HG03045 (cell line): ENCODE data around the gene C12orf57.

ENCODE experiments used
- ATAC-seq: cut with Tn5 transposase; IDR thresholded peaks from one replicate; pipeline ENCODE4 v1.9.1; 2021; ENCODE audit warnings: mild to moderate bottlenecking, moderate library complexity; ENCODE audit not compliant: unreplicated experiment

Gene C12orf57

GRCh38 chr12:6963016-6963731 is 19.4 kb downstream of the C12orf57 start:
- ATAC-seq: no peak

DNA sequence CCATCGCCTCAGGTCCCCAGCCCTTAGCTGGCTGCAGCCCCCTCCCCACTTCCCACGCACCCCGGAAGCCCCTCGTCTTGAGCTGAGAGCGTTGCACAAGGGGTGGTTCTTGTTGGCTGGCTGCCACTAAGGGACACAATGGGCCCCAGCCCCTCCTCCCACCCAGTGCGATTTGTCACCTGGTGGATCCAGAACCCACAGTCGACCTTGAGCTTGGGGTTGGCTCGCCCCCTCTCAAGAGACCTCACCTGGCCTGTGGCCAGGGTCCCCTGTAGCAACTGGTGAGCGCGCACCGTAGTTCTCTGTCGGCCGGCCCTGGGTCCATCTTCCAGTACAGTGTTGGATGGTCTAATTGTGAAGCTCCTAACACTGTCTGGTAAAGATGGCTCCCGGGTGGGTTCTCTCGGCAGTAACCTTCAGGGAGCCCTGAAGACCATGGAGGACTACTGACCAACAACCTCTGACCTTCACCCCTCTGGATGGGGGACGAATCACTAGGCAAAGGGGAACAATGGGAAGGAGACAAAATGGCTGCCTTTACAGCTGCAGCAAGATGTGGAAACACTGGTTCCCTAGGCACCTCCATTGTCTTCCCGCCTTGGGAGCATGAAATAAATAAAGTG is 20.1 kb downstream of the C12orf57 start:
- no peak for ATAC-seq

GRCh38 chr12:6964605-6965025 is 20.8 kb downstream of the C12orf57 start:
- ATAC-seq: no peak

- ATAC-seq: peak; percentile 40
These were observed 21.3 kb downstream of the C12orf57 start for GRCh38 chr12:6965026-6965661.

GRCh38 chr12:6965714-6966113 is 21.9 kb downstream of the C12orf57 start:
- no peak for ATAC-seq

DNA sequence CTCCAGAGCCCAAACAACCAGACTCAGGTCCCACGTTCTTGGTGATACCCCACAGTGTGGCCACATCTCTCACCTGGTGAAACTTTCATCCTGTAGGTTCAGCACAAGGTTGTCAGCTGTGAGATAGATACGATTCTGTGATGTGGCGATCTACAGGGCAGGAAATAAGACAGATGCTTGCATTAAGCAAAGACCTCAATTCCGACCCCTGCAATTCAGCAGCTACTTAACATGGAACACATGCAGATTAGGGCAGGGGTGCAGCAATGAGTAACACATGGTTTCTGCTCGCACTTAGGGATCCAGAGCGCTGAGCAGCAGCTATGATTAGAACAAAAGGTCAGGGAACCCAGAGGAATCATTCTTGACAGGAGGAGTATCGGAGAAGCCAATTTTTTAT is 22.5 kb downstream of the C12orf57 start:
- no peak for ATAC-seq

DNA sequence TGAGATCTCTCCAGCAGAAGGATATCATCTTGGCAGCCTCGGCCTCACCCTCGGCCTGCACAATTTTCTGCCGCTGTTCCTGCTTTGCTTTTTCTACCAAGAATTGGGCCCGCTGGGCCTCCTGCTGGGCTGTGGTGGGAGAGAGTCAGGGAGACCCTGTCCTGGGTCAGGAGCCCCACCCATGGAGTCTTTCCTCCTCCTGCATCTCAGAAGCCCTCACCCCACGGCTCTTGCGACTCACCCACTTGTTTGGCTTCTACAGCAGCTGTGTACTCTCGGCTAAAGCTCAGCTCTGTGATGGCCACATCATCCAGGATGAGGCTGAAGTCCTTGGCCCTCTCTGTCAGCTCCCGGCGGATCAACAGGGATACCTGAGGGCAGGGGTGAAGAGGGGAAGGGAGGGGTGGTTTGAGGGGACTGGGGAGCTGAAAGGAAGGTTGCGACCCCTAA is 23.9 kb downstream of the C12orf57 start:
- ATAC-seq: no peak

- no peak for ATAC-seq
These were observed 24.6 kb downstream of the C12orf57 start for GRCh38 chr12:6968426-6968825.

DNA sequence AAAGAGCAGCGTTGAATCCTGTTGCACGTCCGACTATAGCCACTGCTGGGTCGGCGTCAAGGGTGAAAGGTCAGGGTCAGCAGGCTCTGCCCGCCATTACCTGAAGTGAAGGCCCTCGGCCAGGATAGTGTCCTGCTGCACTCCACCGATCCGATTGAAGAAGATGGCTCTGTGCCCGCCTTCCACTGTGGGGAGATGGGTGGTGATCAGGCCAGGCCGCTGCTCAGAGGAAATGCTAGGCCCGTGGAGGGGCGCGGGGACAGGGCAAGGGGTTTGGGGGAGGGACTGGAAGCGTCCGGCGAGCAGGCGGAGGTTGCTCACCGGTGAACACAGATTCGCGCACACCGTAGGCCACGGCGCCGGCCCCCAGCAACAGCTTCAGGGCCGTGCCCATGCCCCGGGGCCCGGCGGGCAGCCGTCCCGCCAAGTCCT is 26.3 kb downstream of the C12orf57 start:
- no peak for ATAC-seq

DNA sequence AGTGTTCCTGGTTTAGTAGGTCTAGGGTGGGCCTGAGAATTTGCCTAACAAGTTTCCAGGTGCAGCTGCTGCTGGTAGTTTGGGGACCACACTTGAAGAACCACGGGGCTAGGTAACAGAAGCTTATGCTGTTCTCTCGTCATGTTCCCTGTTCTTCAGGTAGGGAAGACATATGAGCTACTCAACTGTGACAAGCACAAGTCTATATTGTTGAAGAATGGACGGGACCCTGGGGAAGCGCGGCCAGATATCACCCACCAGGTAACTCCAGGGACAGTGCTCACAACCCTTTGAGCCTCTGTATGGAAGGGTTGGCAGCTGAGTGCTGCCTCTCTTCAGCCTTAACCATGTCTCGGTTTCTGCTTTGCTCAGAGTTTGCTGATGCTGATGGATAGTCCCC is 30.4 kb downstream of the C12orf57 start:
- no peak for ATAC-seq

GRCh38 chr12:6975297-6976032 is 31.6 kb downstream of the C12orf57 start:
- no peak for ATAC-seq

- no peak for ATAC-seq
These were observed 33.8 kb downstream of the C12orf57 start for GRCh38 chr12:6977653-6978052.

DNA sequence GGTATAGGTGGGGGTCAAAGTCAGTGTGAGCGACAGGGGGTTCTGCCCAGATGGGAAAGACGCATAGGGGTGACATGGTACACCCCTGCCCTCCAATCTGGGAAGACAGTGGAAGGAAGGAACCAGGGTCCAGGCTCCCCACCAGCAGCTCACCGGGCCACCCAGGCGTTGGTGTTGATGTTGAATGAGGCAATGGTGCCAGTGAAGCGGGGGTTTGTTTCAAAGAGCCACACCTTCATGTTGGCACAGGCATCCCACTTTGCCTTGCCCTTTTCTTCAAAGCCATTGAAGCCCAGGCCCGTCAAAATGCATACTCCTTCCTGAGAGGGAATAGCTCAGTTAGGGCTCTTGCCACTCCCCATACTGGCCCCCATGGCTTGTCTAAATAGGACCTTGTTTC is 34.4 kb downstream of the C12orf57 start:
- ATAC-seq: no peak

DNA sequence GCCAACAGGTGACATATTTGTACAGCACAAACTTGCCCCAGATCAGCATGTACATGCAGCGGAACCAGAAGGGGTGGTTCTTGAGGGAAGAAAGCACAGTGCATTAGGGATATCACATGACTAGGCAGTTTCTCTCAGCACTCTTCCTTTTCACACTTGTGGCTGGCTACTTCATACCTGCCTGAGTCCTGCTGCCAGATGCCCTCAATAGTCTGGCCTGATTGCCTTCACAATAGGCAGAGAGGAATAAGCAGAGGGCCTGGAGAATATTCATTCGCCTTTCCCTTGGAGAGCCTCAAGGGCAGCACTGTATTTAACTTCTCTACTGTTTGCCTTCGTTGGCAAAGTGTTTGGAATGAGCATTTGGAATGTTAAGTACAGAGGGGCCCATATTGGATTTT is 34.8 kb downstream of the C12orf57 start:
- ATAC-seq: no peak

DNA sequence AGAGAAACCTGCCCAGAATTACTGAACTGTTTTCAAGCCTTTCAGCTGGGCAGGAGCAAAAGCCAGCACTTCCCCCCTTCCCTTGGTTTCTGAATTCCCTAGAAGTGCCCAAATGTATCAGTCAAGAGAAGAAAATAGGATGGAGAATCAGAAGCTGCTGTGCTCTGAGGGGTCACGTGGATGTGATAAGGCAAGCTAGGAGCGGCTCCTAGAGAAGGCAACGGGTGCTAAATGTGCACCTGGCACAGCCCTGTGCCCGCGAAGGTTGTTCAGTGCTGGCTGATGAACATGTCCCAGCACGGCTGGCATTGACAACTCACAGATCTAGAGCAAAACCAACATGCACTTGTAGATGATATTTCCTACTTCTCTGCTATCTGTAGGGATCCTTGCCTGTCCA is 35.2 kb downstream of the C12orf57 start:
- ATAC-seq: no peak

- ATAC-seq: no peak
These were observed 35.6 kb downstream of the C12orf57 start for GRCh38 chr12:6979453-6979852.

DNA sequence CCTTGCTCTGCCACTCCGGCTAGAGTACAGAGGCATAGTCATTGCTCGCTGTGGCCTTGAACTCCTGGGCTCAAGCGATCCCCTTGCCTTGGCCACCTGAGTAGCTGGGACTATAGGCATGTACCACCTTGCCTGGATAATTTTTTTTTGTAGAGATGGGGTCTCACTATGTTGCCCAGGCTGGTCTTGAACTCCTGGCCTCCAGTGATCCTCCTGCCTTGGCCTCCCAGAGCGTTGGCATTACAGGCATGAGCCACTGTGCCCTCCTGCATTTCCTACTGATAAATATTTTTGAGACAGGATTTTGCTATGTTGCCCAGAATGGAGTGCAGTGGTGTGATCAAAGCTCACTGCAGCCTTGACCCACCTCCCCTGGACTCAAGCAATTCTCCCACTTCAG is 36.3 kb downstream of the C12orf57 start:
- ATAC-seq: no peak

DNA sequence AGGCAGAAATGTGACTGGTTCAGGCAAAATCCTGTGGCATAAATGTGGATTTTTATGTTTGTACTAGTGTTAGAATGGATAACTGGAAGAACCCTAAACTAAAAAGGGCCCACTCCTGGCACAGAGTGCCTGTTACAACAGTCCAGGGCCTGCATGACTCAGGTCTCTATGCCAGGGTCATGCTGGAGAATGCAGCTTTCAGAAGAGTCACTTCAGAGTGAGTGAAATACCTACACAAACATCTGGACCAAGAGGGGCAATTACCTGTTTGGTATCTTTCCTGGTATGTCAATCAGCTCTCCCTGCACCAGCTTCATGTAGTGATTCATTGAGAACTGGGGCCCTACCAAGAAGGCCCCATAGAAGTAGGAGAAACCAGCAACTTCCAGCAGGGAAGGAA is 36.9 kb downstream of the C12orf57 start:
- no peak for ATAC-seq

GRCh38 chr12:6981152-6982052 is 37.6 kb downstream of the C12orf57 start:
- ATAC-seq: no peak

- ATAC-seq: no peak
These were observed 38.7 kb downstream of the C12orf57 start for GRCh38 chr12:6982532-6982931.
